ENCODE data around the gene SLC24A3. TPM values are rescaled to one million over a fixed set of nuclear protein-coding genes. Genes with fewer than 3 reads are reported as not detected.
"Not testable (repeated sequence)": the region's sequence is repeated elsewhere in the genome, so short reads cannot be mapped to it uniquely, and the experiment has no call there.

Gene SLC24A3
- total RNA-seq, 1 donor from 2014 or later: not detected

DNA sequence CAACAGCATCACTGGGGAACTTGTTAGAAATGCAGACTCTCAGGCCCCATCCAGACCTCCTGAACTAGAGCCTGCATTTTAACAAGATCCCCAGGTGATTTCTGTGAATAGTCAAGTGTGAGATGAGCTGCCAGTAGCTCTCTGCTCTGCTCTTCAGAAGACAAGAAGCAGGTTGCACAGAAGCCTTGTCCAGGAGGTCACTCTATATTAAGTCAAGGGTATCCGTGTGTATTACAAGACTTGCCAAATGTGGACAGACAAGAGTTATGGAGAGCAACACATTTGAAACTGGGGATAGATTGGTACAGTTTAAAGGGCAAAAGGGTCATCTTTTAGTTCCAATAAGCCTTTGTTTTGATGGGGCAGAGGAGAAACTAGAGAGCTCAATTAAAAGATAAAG, 522.4 kb downstream of the SLC24A3 start:
- intact Hi-C loops (cut with micrococcal nuclease): no loop called here

DNA sequence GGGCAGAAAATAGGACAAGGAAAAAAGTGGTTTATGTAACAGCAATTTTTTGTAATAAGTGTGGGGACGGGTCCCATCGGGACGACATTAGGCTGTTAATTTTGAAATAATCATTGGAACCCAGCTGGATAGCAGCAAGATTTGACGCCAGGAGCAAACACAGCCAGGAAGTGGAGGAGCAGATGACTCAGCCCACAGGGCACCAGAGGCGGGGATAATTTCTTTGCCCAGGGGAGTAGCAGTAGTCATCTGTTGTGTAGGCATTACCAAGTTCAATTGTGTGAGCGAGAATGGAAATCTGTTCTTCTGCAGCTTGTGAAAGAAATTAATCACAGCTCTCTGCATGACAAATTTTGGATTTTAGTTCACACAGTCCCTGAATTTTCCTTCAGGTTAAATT, 523.0 kb downstream of the SLC24A3 start:
- intact Hi-C loops (cut with micrococcal nuclease): no loop called here

DNA sequence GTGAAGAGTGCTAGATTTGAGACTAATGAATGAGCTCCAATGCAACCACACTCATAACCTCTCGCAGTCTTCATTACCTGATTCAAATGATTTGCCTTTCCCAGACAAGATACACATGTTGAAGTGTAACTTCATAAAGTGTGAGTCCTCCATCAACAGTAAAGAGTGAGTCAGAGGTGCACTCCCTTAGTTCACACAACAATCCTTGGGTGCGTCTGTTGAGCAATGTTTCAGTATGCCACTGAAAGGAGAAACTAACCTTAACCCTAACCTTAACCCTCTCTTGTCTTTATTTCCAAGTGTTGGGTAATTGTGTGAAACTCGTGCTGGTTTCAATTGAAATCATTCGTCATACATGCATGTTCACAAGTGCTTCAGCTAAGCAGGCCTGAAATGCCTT, 524.6 kb downstream of the SLC24A3 start:
- intact Hi-C loops (cut with micrococcal nuclease): no loop called here

DNA sequence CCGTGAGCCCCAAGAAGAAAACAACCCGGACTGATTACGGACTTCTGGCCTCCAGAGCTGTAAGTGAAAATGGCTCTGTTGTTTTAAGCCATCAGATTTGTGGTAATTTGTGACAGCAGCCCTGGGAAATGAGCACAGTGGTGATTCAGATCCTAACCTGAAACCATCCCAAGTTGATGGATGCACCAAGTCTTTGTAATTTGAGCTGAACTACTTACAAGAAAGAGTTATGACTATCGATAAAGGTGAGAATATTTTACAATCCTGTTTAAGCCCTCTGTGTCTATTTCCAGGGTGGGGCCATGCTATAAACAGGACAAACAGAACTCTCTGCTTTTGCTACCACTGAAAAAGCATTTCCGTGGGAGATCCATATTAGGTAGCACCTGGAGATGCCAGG, 526.5 kb downstream of the SLC24A3 start:
- intact Hi-C loops (cut with micrococcal nuclease): no loop called here

DNA sequence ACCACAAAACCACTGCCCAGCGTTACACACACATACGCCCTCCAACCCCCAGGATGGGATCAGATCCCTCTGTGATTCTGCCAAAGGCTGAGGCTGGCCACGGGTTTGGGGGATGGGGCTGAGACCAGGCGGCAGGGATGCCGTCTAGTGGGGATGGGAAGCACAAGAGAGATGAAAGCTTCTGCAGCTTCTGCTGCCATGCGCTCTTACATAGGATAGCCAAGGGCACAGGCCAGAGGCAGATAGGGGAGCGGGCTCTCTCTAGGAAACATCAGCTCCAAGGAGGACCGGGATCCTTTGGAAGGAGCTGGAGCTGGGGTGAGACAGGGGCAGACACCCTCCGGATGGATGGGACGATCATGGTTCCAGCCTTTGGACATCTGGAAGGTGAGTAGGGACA, 526.9 kb downstream of the SLC24A3 start:
- intact Hi-C loops (cut with micrococcal nuclease): no loop called here

DNA sequence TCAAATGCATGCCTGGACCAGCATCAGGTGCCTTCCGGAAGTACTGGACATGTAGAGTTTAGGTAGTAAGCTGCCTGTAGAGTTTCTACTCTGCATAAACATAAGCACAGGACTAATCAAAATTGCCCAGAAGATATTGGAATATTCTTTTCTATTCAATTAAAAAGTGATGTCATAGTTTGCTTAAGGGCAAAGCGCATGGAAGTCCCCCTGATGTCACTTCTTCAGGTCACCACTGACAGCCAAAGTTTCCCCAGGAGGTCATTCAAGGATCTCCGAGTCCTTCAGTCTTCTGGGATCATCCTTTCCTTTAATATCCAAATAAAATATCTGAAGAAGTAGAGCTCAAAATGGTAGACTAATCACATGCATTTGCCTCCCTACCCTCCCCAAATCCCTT, 528.1 kb downstream of the SLC24A3 start:
- intact Hi-C loops (cut with micrococcal nuclease): no loop called here

DNA sequence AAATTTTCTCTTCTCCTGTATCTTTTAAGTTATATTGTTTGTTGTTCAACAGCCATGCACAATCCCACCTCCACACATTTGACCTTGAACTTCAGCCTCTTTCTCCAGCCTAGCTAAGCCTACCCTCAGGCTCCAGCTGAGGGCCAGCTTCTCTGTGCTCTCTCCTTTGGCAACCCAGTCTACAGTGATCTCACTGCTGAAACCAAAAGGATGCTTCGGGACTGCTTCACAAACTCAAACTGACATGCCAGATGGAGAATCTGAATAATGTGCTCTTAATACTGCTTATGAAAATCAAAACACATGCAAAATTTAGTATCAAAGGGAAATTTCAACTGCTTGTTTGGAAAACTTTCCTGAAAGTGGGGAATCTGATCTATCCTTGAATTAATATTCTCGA, 529.5 kb downstream of the SLC24A3 start:
- intact Hi-C loops (cut with micrococcal nuclease): no loop called here

DNA sequence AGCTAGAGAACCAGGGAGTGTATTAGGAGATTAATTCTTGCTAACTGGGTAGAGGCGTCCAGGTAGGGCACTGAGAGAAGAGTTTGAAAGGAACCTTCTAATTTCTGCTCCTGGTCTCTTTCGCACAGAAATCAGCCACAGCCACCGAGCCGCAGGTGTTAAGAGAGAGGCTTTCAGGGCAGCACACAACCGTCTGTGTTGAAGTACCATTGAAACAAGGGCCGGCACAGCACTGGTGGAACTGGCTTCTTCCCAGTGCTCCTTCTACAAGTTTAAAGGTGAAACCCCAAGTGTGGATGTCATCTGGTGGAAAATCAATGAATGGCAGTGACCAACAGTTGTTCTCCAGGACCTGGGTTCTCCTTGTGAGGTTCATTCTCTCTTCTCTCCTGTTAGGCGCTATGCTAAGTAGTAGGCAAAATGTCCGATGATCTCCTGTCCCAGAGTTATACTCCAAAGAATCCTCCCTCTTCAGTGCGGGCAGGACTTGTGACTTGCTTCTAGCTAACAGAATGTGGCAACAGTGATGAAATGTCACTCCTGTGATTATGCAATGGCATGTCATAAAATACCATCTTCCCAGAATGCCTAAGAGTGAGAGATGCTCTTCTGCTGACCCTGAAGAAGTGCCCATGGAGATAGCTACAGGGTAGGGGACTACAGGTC, 530.7 kb downstream of the SLC24A3 start:
- intact Hi-C loops (cut with micrococcal nuclease): no loop called here

DNA sequence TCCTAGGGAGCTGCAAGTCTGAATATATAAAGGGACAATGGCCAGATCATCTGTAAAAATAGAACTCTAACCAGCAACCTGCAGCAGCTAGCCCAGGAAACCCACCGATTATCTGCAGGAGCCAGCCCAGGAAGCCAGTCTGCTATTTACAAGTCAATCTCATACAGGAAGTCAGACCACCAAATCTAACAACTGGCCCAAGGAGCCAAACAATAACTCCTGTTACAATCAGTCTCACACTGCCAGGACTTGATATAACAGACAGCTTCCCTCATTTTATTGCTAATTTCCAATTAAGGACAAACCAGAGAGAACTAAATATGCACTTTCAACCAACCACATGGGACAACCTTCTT, 531.2 kb downstream of the SLC24A3 start:
- intact Hi-C loops (cut with micrococcal nuclease): no loop called here

DNA sequence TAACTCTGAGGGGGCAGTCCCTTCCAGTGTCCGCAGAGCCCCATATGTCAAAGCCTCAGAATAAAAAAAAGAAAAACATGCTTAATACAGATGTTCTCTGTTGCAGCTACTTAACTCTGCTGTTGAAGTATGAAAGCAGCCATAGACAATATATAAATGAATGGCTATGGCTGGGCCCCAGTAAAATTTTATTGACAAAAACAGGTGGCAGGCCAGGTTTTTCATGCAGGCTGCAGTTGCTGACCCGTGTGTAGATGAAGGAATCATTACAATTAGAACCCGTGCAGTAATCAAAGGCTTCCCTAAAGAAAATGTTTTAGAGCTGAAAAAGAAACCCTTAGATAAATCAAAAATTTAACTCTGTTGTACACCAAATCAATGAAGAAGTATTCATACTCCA, 532.7 kb downstream of the SLC24A3 start:
- intact Hi-C loops (cut with micrococcal nuclease): no loop called here

DNA sequence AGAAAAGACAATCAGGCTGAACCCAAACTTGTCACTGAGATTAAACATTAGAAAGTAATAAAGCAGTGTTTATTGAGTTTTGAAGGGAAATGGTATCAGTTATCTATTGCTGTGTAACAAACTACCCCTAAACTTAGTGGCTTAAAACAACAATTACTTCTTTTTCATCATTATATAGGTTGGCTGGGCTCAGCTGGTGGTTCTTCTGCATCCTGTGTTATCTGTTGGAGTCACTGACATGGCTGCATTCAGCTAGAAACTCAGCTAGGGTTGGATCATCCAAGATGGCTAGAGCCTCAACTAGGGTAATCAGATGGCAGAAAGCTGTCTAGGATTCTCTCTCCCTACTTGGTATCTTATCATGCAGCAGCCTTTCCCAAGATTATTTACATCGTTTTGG, 533.1 kb downstream of the SLC24A3 start:
- intact Hi-C loops (cut with micrococcal nuclease): no loop called here

DNA sequence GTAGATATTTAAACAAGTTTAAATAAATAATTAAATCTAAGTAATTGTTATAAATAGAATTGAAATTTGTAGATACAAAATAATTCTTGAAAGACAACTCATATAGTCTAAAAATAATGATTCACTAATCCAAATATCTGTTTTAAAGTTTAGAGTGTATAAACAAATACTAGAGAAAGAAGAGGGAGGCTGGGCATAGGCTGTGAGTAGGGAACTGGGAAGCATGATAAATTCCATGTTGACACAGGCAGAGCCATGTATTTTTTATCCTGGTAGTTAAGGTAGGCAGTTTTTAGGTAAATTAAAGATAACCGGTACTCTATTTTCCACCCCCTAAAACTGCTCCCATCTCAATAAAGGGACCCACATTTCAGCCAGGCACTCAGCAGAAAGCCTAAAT, 534.0 kb downstream of the SLC24A3 start:
- intact Hi-C loops (cut with micrococcal nuclease): no loop called here

DNA sequence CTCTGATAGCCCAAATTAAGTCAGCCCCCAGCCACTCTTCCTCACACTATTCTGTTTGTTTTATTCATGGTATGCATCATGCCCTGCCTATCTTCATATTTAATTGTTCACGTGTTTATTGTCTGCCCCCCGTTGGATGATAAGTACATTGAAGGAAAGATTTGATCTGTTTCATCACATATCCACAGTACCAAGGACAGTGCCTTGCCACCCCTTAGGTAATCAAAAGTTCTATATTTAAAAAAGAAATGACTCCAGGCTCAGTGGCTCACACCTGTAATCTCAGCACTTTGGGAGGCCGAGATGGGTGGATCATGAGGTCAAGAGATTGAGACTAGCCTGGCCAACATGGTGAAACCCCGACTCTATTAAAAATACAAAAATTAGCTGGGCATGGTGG, 535.5 kb downstream of the SLC24A3 start:
- intact Hi-C loops (cut with micrococcal nuclease): no loop called here

DNA sequence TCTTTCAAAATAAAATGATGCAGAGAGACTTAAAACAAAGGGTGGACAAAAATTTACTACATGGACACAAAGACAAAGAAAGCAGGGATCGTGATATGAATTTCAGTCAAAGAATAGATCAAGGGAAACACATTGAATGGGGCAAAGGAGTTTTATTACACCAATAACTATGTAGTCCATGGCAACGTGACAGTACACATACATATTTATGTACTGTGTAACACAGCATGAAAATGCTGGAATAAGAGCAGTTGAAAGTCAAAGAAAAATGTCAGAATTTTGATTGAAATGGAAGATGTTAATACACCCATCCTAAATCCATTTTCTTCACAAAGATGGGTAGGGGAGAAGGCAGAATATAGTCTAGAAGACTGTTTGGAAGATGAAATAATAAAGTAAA, 536.2 kb downstream of the SLC24A3 start:
- intact Hi-C loops (cut with micrococcal nuclease): no loop called here

DNA sequence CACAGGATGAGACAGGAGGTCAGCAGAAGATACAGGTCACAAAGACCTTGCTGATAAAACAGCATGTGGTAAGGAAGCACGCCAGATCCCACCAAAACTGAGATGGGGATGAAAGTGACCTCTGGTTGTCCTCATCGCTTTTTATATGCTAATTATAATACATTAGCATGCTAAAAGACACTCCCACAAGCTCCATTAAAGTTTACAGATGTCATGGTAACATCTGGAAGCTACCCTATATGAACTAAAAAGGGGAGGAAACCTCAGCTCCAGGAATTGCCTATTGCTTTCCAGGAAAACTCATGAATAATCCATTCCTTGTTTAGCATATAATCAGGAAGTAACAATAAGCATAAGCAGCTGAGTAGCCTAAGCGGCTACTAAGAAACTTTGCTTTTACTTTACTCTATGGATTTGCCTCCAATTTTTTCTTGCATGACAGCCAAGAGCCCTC, 537.2 kb downstream of the SLC24A3 start:
- intact Hi-C loops (cut with micrococcal nuclease): no loop called here

DNA sequence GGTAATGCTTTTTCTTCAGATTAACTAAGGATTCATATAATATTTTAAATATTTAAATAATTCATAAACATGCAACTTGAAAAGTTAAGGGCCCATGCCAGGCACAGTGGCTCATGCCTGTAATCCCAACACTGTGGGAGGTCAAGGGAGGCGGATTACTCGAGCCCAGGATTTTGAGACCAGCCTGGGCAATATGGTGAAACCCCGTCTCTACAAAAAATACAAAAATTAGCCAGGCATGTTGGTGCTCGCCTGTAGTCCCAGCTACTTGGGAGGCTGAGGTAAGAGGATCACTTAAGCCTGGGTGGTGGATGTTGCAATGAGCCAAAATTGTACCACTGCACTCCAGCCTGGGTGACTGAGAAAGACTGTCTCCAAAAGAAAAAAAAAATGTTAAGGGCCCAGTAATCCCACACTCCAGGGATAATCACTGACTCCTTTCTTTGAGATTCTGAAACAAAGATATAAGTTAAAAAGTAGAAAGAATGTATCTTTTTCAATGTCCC, 537.7 kb downstream of the SLC24A3 start:
- intact Hi-C loops (cut with micrococcal nuclease): no loop called here

DNA sequence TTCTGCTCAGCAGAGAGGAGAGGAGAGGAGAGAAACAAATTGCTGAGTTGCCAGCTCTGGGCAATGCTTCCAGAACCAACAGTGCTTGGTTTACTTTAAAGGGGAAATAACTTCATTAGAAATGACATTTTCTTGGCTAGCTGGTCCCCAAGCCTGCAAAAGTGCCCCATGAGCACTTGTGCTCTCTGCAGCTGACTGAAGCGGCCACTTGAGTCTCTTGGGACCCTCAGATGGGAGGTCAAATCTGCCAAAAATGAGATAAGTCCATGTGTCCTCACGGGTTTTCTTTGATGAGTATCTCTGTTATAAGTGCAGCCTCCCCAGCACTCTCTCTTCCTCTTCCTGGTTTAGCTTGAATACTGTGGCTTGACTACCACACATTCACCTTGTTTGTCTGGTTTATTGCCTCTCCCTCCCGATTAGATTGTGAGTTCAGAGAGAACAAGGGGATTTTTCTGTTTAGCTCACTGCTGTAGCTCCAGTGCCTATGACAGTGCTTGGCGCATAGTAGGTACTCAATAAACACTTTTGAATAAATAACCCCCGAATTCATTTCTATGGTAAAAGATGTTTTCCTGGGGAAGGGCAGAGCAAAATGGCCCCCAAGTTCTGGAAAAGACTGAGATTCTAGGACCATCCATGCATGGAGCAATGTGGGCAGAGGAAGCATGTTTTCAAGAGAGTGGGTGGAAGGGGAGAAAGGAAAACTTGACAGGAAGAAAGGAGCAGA, 538.6 kb downstream of the SLC24A3 start:
- intact Hi-C loops (cut with micrococcal nuclease): no loop called here

DNA sequence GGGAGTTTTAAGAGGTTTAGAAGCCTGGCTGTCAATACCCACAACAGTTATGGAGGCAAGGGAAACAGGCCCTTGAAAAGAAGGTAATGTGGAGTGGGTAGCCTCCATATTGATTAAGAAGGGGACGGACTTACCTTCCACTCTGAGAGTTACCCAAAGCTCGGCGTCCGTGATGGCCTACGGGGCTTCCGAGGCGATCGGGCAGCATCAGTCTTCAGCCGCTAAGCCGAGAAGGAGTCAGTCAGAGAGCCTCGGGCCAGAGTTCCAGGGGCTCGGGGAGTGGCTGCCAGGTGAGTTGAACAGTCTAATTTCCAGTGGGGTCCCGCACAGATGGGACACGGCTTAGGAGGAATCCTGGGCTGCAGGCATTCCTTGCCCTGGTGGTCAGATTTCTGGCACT, 541.8 kb downstream of the SLC24A3 start:
- intact Hi-C loops (cut with micrococcal nuclease): not testable (repeated sequence)

DNA sequence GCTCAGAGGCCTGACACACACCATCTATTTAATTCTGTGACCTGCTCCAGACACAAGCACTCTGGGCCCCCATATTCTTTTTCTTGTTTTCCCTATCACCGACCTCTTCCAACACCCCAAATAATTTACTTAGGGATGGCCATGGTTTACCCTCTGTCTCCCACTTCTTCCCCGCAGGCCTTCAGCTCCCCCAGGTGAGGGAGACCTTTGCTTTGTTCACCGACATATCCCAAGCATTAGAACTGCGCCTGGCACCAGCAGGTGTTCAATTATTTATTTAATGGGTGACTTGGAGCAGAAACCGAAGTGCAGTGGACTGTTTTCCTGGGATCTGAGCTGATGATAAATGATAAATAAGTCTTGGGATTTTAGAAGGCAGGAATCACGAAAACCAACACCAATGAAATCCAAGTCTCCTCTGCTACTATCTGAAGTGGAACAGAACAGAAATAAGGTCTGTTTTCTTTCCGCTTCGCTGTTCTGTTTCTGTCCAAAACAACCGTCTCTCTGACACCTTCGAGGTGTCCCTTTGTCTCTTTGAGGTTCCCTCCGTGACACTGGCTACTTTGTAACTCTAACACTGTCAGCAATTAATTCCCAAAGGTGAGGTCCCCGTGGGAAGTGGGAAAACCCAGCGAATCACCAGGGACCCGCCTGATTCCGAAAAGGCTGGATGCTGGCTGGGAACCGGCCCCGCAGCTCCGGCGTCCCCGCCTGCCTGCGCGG, 544.5 kb downstream of the SLC24A3 start:
- intact Hi-C loops (cut with micrococcal nuclease): no loop called here

DNA sequence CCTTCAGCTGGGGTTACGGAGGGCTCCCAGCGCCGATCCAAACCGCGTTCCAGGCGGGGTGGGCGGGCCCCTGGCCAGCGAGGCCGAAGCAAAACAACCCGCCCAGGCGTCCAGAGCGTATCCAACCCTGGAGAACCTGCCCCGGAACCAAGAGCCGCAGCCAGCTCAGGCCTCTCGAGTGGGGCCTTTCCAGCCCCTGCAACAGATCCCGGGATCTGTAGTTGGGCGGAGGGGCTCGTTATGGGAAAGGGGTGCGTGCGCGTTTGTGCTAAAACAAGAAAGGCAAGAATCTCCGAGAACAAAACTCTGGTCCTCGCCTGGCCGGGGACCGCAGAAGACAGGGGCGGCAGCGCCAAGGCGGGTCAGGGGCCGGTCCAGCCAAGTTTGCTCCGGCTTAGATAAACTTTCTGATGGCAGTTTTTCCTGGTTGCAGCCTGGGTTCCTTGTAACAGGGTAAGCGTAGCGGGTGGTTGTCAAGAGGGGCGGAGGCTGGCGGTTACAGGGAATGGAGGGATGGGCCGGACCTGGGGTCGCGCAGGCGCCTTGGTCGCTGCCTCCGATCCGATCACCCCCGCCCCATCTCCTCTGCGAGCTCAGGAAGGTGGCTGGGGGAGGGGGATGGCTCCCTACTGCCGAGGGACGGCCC, 545.2 kb downstream of the SLC24A3 start:
- intact Hi-C loops (cut with micrococcal nuclease): no loop called here

DNA sequence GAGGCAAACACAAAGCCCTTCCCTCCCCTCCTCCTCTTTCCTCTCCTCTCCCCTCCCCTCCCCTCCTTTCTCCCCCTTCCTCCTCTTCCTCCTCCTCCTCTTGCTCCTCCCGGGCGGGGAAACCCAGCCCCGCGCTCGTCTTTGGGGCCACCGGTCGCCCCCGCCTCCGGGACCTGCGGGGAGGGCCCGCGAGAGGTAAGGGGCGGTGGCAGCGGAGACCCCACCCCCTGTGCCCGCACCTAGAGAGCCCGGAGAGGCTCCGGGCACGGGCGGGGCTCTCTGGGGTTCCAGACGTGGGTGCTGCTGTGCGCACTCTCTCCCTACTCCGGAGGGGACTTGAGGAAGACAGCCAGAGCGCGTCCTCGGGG, 545.7 kb downstream of the SLC24A3 start, which contains the start of gene RIN2:
TSS of gene RIN2 (plus strand) at position 126 of the 368 bp plus-strand sequence. CDS start 131,344 bp downstream, outside the sequence.
- intact Hi-C loops (cut with micrococcal nuclease): no loop called here

All from T-helper 1 cell treated with Interleukin-12 subunit alpha and Interleukin-12 subunit beta and Interleukin-4 antibody, amounts not matched to agents 30 ng/mL and 1 ng/mL, for 36 hours (primary cell).